ENCODE results near the gene ABCA13. TPM values are rescaled to one million over a fixed set of nuclear protein-coding genes. Genes with fewer than 3 reads are reported as not detected.

Gene ABCA13
- total RNA-seq, 1 experiment from 2014 or later: not detected

GRCh38 chr7:48441848-48442492 is 270.7 kb downstream of the ABCA13 start:
- no peak overlapping the region for H2AFZ ChIP-seq (ENCODE audit: low read depth, low read length, poor library complexity, severe bottlenecking)
- H3K79me2 ChIP-seq (ENCODE audit: insufficient read depth, low read length): no peaks in the 10 kb centered on the region
- no peak for ATAC-seq
- ChIA-PET POLR2A (no interaction called here), RAD21 (ENCODE audit: low non-redundant PET in 1 of 2, low total read pairs in 2 of 2, uncharacterized antibody in 2 of 2, unreplicated experiment in 2 of 2) (no interaction called here), CTCF (no interaction called here)
- H3K9ac ChIP-seq (ENCODE audit: low read length): no peak overlapping the region
- intact Hi-C loops (cut with micrococcal nuclease): no loop called here
- no peaks in the 10 kb centered on the region for H3K4me1 ChIP-seq (ENCODE audit: control insufficient read depth in 1 of 2, insufficient read depth in 2 of 2, low read length in 2 of 2)
- H3K27me3 ChIP-seq (ENCODE audit: insufficient read depth, low read length): no peaks in the 10 kb centered on the region
- H3K9me2 ChIP-seq (ENCODE audit: insufficient read depth): no peaks in the 10 kb centered on the region
- H3K36me3 ChIP-seq (ENCODE audit: control insufficient read depth in 1 of 2, insufficient read depth in 2 of 2, low read length in 2 of 2): no peaks in the 10 kb centered on the region
- H3K9me3 ChIP-seq (ENCODE audit: control insufficient read depth in 1 of 2, insufficient read depth in 1 of 2, low read depth in 1 of 2, low read length in 2 of 2): peaks cover 4 to 6% of the 10 kb centered on the region in 2 experiments; a peak in 2 of 4 replicates
- TF ChIP-seq CEBPB (IDR thresholded peaks at IDR 0.05; ENCODE audit: low read depth) (no peak), RAD21 (IDR thresholded peaks at IDR 0.05; ENCODE audit: low read depth) (no peak)
- DNase-seq (ENCODE audit: low read depth, low spot score): no peak
- no peak overlapping the region for H3K4me2 ChIP-seq (ENCODE audit: low read length)
- H3K27ac ChIP-seq (ENCODE audit: low read depth, low read length): no peak overlapping the region
- H4K20me1 ChIP-seq (ENCODE audit: insufficient read depth): no peaks in the 10 kb centered on the region
- H3K4me3 ChIP-seq (replicated peaks in 1 of 2; ENCODE audit: low read depth in 1 of 2, low read length in 2 of 2): no peak overlapping the region
- no TSS peak for BruUV-seq (replicated peaks)

DNA sequence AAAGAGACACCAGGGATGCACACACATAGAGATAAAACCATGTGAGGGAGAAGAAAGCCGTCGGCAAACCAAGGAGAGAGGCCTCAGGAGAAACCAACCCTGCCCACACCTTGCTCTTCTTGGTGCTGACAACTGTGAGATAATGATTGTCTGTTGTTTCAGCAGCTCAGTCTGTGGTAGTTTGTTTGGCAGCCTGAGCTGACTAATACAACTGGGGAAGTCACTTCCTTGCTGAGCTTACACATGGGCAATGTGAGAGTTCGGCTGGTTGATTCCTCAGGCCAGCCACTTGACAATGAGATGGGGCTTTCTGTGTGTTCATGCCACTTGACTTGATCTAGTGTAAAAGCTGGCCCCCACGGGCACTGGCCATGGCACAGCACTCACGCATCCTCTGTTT is 271.8 kb downstream of the ABCA13 start:
- H4K20me1 ChIP-seq (ENCODE audit: insufficient read depth): no peaks in the 10 kb centered on the region
- H3K4me1 ChIP-seq (ENCODE audit: control insufficient read depth in 1 of 2, insufficient read depth in 2 of 2, low read length in 2 of 2): no peaks in the 10 kb centered on the region
- BruUV-seq (replicated peaks): no TSS peak
- H3K36me3 ChIP-seq (ENCODE audit: control insufficient read depth in 1 of 2, insufficient read depth in 2 of 2, low read length in 2 of 2): no peaks in the 10 kb centered on the region
- DNase-seq (ENCODE audit: low read depth, low spot score) (no peak), ATAC-seq (no peak)
- no peak overlapping the region for H2AFZ ChIP-seq (ENCODE audit: low read depth, low read length, poor library complexity, severe bottlenecking)
- no peak overlapping the region for H3K4me2 ChIP-seq (ENCODE audit: low read length)
- CTCF ChIA-PET: no interaction called here
- POLR2A ChIA-PET: no interaction called here
- no peak overlapping the region for H3K4me3 ChIP-seq (replicated peaks in 1 of 2; ENCODE audit: low read depth in 1 of 2, low read length in 2 of 2)
- intact Hi-C loops (cut with micrococcal nuclease): no loop called here
- no peaks in the 10 kb centered on the region for H3K9me2 ChIP-seq (ENCODE audit: insufficient read depth)
- H3K9ac ChIP-seq (ENCODE audit: low read length): no peak overlapping the region
- no peaks in the 10 kb centered on the region for H3K27me3 ChIP-seq (ENCODE audit: insufficient read depth, low read length)
- H3K9me3 ChIP-seq (ENCODE audit: control insufficient read depth in 1 of 2, insufficient read depth in 1 of 2, low read depth in 1 of 2, low read length in 2 of 2): peaks cover 5 to 6% of the 10 kb centered on the region in 2 experiments; a peak in 2 of 4 replicates
- no peak overlapping the region for H3K27ac ChIP-seq (ENCODE audit: low read depth, low read length)
- RAD21 ChIA-PET (ENCODE audit: low non-redundant PET in 1 of 2, low total read pairs in 2 of 2, uncharacterized antibody in 2 of 2, unreplicated experiment in 2 of 2): no interaction called here
- TF ChIP-seq YY1 (IDR thresholded peaks at IDR 0.05; ENCODE audit: extremely low read depth, insufficient replicate concordance, low read depth, low read length) (no peak), SRF (IDR thresholded peaks at IDR 0.05; ENCODE audit: low read depth) (no peak), ATF3 (IDR thresholded peaks at IDR 0.05) (no peak), ZFX (IDR thresholded peaks at IDR 0.05) (no peak), TCF7L2 (IDR thresholded peaks at IDR 0.05; ENCODE audit: borderline replicate concordance, extremely low read depth, insufficient read depth, insufficient read length) (no peak), CBX3 (IDR thresholded peaks at IDR 0.05; ENCODE audit: low read depth) (no peak), RAD21 (IDR thresholded peaks at IDR 0.05; ENCODE audit: low read depth) (no peak), CEBPB (IDR thresholded peaks at IDR 0.05; ENCODE audit: low read depth) (no peak)
- H3K79me2 ChIP-seq (ENCODE audit: insufficient read depth, low read length): no peaks in the 10 kb centered on the region
